Measurements from ENCODE around the gene STK11. TPM values are rescaled to one million over a fixed set of nuclear protein-coding genes. Genes with fewer than 3 reads are reported as not detected.
A peak's percentile ranks its signal among the peaks of the same experiment; 100 is the strongest.

The STK11 gene
- total RNA-seq, 4 donors from 2014 or later, result 52.5 to 91.2 (median 68.7) TPM

- TF ChIP-seq POLR2A (IDR thresholded peaks at IDR 0.05) (no peak), EP300 (IDR thresholded peaks at IDR 0.05) (no peak), CTCF (IDR thresholded peaks at IDR 0.05) (no peak)
- Histone ChIP-seq H3K4me1 (peaks cover 0 to 88% (median 49%) of the 10 kb centered on the region in 4 donors), H3K27me3 (no peaks in the 10 kb centered on the region), H3K36me3 (peaks cover 0 to 34% (median 0%) of the 10 kb centered on the region in 3 donors), H3K9me3 (no peaks in the 10 kb centered on the region), H3K4me3 (peak overlapping the region in 3 of 4 donors; percentile 33 to 47 (median 34)), H3K27ac (peak overlapping the region; percentile 55 to 99 (median 88))
- 61 to 69% methylated on average over 20 to 22 of the region's 35 CpGs for WGBS, 2 donors
- no peak for DNase-seq (ENCODE audit: low spot score in 2 of 2)
Measured at GRCh38 chr19:1167687-1168571, 37.6 kb upstream of the STK11 start.

GRCh38 chr19:1168572-1169410, 36.8 kb upstream of the STK11 start:
- DNase-seq (ENCODE audit: low spot score in 2 of 2), result no peak
- peaks cover 0 to 85% (median 52%) of the 10 kb centered on the region in 4 donors for H3K4me1 ChIP-seq
- 63% methylated on average over 26 to 50 of the region's 50 CpGs for WGBS, 2 donors
- H3K4me3 ChIP-seq, result peak overlapping the region; percentile 13 to 47 (median 34)
- H3K36me3 ChIP-seq, result peaks cover 0 to 30% (median 0%) of the 10 kb centered on the region in 3 donors
- peak overlapping the region; percentile 55 to 99 (median 88) for H3K27ac ChIP-seq
- no peaks in the 10 kb centered on the region for H3K27me3 ChIP-seq
- TF ChIP-seq EP300 (IDR thresholded peaks at IDR 0.05), result peak in 1 of 2 donors; percentile 53
- TF ChIP-seq POLR2A (IDR thresholded peaks at IDR 0.05), result no peak
- no peaks in the 10 kb centered on the region for H3K9me3 ChIP-seq

- TF ChIP-seq POLR2A (IDR thresholded peaks at IDR 0.05) (no peak), EP300 (IDR thresholded peaks at IDR 0.05) (no peak), CTCF (IDR thresholded peaks at IDR 0.05) (no peak)
- no peak for DNase-seq (ENCODE audit: low spot score in 2 of 2)
- Histone ChIP-seq H3K9me3 (no peaks in the 10 kb centered on the region), H3K36me3 (peaks cover 0 to 30% (median 0%) of the 10 kb centered on the region in 3 donors), H3K4me3 (peak overlapping the region; percentile 13 to 47 (median 34)), H3K27me3 (no peaks in the 10 kb centered on the region), H3K4me1 (peaks cover 0 to 84% (median 52%) of the 10 kb centered on the region in 4 donors), H3K27ac (peak overlapping the region; percentile 55 to 99 (median 88))
- 45 to 59% methylated on average over 4 to 6 of the region's 10 CpGs for WGBS, 2 donors
Measured at GRCh38 chr19:1169411-1169791, 36.2 kb upstream of the STK11 start.

GRCh38 chr19:1169921-1170885, 35.4 kb upstream of the STK11 start:
- TF ChIP-seq POLR2A (IDR thresholded peaks at IDR 0.05) (peak in 1 of 2 donors; percentile 71), CTCF (IDR thresholded peaks at IDR 0.05) (peak in 1 of 5 experiments; percentile 4), EP300 (IDR thresholded peaks at IDR 0.05) (peak; percentile 30 to 90)
- Histone ChIP-seq H3K4me3 (peak overlapping the region; percentile 8 to 47 (median 26)), H3K9me3 (no peaks in the 10 kb centered on the region), H3K4me1 (peaks cover 0 to 81% (median 48%) of the 10 kb centered on the region in 4 donors), H3K27me3 (no peaks in the 10 kb centered on the region), H3K27ac (peak overlapping the region; percentile 61 to 99 (median 88)), H3K36me3 (peaks cover 0 to 30% (median 0%) of the 10 kb centered on the region in 3 donors)
- 59 to 67% methylated on average over 30 to 44 of the region's 52 CpGs for WGBS, 2 donors
- DNase-seq (ENCODE audit: low spot score in 2 of 2), result no peak
